Neural cell (in vitro differentiated cells): ENCODE measurements around the gene ATP5F1D. TPM values are rescaled to one million over a fixed set of nuclear protein-coding genes. Genes with fewer than 3 reads are reported as not detected.
A peak's percentile ranks its signal among the peaks of the same experiment; 100 is the strongest.

ENCODE experiments used
- H2AFZ ChIP-seq: fragments of 200-600, 300-800 bp; sonication (generic), shearing (Covaris generic); 2 replicates; pipeline ENCODE4 v1.6.0; 2014; ENCODE audit warnings: low read depth, mild to moderate bottlenecking, antibody characterized with exemption, low read length, moderate library complexity
- H3F3A ChIP-seq: fragments of 200-600 bp; shearing (Covaris generic); 2 replicates; pipeline ENCODE4 v1.6.1; 2016; ENCODE audit warnings: mild to moderate bottlenecking, moderate library complexity, mixed read lengths, antibody characterized with exemption, low read length; ENCODE audit not compliant: insufficient read depth, poor library complexity, severe bottlenecking
- H3K27ac ChIP-seq: fragments of 200-600, 300-800 bp; sonication (generic), shearing (Covaris generic); 2 replicates; pipeline ENCODE4 v1.5.1; 2014; ENCODE audit warnings: mild to moderate bottlenecking, low read length, moderate library complexity
- H3K27me3 ChIP-seq: fragments of 300-800, 200-600 bp; sonication (generic), shearing (Covaris generic); 2 replicates; pipeline ENCODE4 v1.6.0; 2014; ENCODE audit warnings: mild to moderate bottlenecking, low read depth, low read length, moderate library complexity; ENCODE audit not compliant: insufficient read depth
- H3K36me3 ChIP-seq: fragments of 300-800, 200-600 bp; sonication (generic), shearing (Covaris generic); 2 replicates; pipeline ENCODE4 v1.5.1; 2014; ENCODE audit warnings: mild to moderate bottlenecking, antibody characterized with exemption, low read length, moderate library complexity; ENCODE audit not compliant: insufficient read depth
- H3K4me2 ChIP-seq: fragments of 300-800, 200-600 bp; sonication (generic), shearing (Covaris generic); 2 replicates; pipeline ENCODE4 v1.6.0; 2014; ENCODE audit warnings: mild to moderate bottlenecking, low read length
- H3K4me3 ChIP-seq: fragments of 300-800, 200-600 bp; sonication (generic), shearing (Covaris generic); 2 replicates; pipeline ENCODE4 v1.5.1; 2014; ENCODE audit warnings: mild to moderate bottlenecking, low read length, moderate library complexity
- H3K79me2 ChIP-seq: fragments of 200-600 bp; shearing (Covaris generic); replicated peaks from 2 replicates; pipeline ENCODE4 v1.6.0; 2014; ENCODE audit warnings: mild to moderate bottlenecking, low read length, moderate library complexity; ENCODE audit not compliant: insufficient read depth
- H3K9ac ChIP-seq: fragments of 300-800, 200-600 bp; sonication (generic), shearing (Covaris generic); 2 replicates; pipeline ENCODE4 v1.6.1; 2016; ENCODE audit warnings: mild to moderate bottlenecking, low read length, mixed read lengths
- H3K9me2 ChIP-seq: fragments of 200-600 bp; shearing (Covaris generic); 2 replicates; pipeline ENCODE4 v1.6.1; 2016; ENCODE audit warnings: mild to moderate bottlenecking, low read length, mixed read lengths; ENCODE audit not compliant: insufficient read depth
- H3K9me3 ChIP-seq: fragments of 200-600, 300-800 bp; sonication (generic), shearing (Covaris generic); 2 replicates; pipeline ENCODE4 v1.6.1; 2016; ENCODE audit warnings: mild to moderate bottlenecking, mixed run types, low read length, moderate library complexity, mixed read lengths
- H4K20me1 ChIP-seq: fragments of 200-600 bp; shearing (Covaris generic); 2 replicates; pipeline ENCODE4 v1.6.1; 2016; ENCODE audit warnings: mild to moderate bottlenecking, mixed run types; ENCODE audit not compliant: insufficient read depth
- CTCF ChIP-seq: fragments of 450-650 bp; IDR thresholded peaks from 2 replicates; pipeline ENCODE4 v1.5.1; 2014; ENCODE audit warnings: antibody characterized with exemption, mild to moderate bottlenecking, moderate library complexity; ENCODE audit not compliant: poor library complexity, severe bottlenecking
- EP300 ChIP-seq: fragments of 450-650 bp; conservative IDR thresholded peaks from 2 replicates; pipeline ENCODE4 v1.6.1; 2014; ENCODE audit warnings: antibody characterized with exemption, mild to moderate bottlenecking, moderate library complexity; ENCODE audit not compliant: poor library complexity, severe bottlenecking
- EZH2 ChIP-seq: fragments of 200-600, 300-800 bp; shearing (Covaris generic), sonication (generic); IDR thresholded peaks from 2 replicates; pipeline ENCODE4 v1.6.1; 2014; ENCODE audit warnings: antibody characterized with exemption, low read length, borderline replicate concordance, mild to moderate bottlenecking; ENCODE audit not compliant: insufficient read depth, poor library complexity, severe bottlenecking
- MXI1 ChIP-seq: fragments of 450-650 bp; conservative IDR thresholded peaks from 2 replicates; pipeline ENCODE4 v1.6.1; 2014; ENCODE audit warnings: antibody characterized with exemption, mild to moderate bottlenecking; ENCODE audit not compliant: poor library complexity, severe bottlenecking
- POLR2AphosphoS5 ChIP-seq: IDR thresholded peaks from 2 replicates; pipeline ENCODE4 v1.6.1; 2012
- RAD21 ChIP-seq: fragments of 450-650 bp; conservative IDR thresholded peaks from 2 replicates; pipeline ENCODE4 v1.6.1; 2014; ENCODE audit warnings: antibody characterized with exemption, mild to moderate bottlenecking, moderate library complexity
- REST ChIP-seq: IDR thresholded peaks from 2 replicates; pipeline ENCODE4 v1.6.1; 2012; ENCODE audit warnings: borderline replicate concordance
- SMC3 ChIP-seq: fragments of 450-650 bp; conservative IDR thresholded peaks from 2 replicates; pipeline ENCODE4 v1.6.1; 2014; ENCODE audit warnings: antibody characterized with exemption, mild to moderate bottlenecking, moderate library complexity; ENCODE audit not compliant: poor library complexity
- TAF1 ChIP-seq: IDR thresholded peaks from 2 replicates; pipeline ENCODE4 v1.6.1; 2012; ENCODE audit warnings: low read depth
- polyA plus RNA-seq: library from polyadenylated mRNA; depleted of rRNA; stranded (reverse); fragments of >200 nt; gene quantifications from 2 replicates; pipeline ENCODE4 v1.2.3, GENCODE V29; 2014

Gene ATP5F1D
- polyA plus RNA-seq, 1 donor from 2014 or later = 47.8 TPM

GRCh38 chr19:1260749-1261537, 19.4 kb downstream of the ATP5F1D start:
- H3K79me2 ChIP-seq = peaks cover 35% of the 10 kb centered on the region
- peak; percentile 86 for TF ChIP-seq POLR2AphosphoS5
- peak; percentile 89 for TF ChIP-seq MXI1
- TF ChIP-seq TAF1 = peak; percentile 34
- TF ChIP-seq SMC3 = peak; percentile 36
- TF ChIP-seq REST = peak; percentile 28
- peak; percentile 54 for TF ChIP-seq EP300
- TF ChIP-seq RAD21 = no peak
- TF ChIP-seq EZH2 = no peak
- TF ChIP-seq CTCF = no peak
- H3K27ac ChIP-seq = peak overlapping the region; percentile 98
- H4K20me1 ChIP-seq = no peaks in the 10 kb centered on the region
- H3K9me3 ChIP-seq = no peaks in the 10 kb centered on the region
- H3F3A ChIP-seq = no peaks in the 10 kb centered on the region
- peak overlapping the region; percentile 49 for H2AFZ ChIP-seq
- H3K4me3 ChIP-seq = peak overlapping the region; percentile 83
- H3K9me2 ChIP-seq = no peaks in the 10 kb centered on the region
- H3K4me2 ChIP-seq = peak overlapping the region; percentile 94
- H3K9ac ChIP-seq = peak overlapping the region; percentile 95
- no peaks in the 10 kb centered on the region for H3K36me3 ChIP-seq
- no peaks in the 10 kb centered on the region for H3K27me3 ChIP-seq

GRCh38 chr19:1261538-1261797, 19.9 kb downstream of the ATP5F1D start:
- TF ChIP-seq CTCF (peak; percentile 51), MXI1 (no peak), RAD21 (no peak)
- H3K27ac ChIP-seq = peak overlapping the region; percentile 98

More at GRCh38 chr19:1261538-1261797, 19.9 kb downstream of the ATP5F1D start:
- Histone ChIP-seq H2AFZ (peak overlapping the region; percentile 49), H3K4me2 (peak overlapping the region; percentile 94), H3K27me3 (no peaks in the 10 kb centered on the region), H3F3A (no peaks in the 10 kb centered on the region), H3K9me3 (no peaks in the 10 kb centered on the region), H3K79me2 (peaks cover 35% of the 10 kb centered on the region), H4K20me1 (no peaks in the 10 kb centered on the region), H3K36me3 (no peaks in the 10 kb centered on the region), H3K9me2 (no peaks in the 10 kb centered on the region), H3K4me3 (peak overlapping the region; percentile 83), H3K9ac (peak overlapping the region; percentile 95)
